A549 (cell line): ENCODE data around the gene GZMM.

Experiments
- RNF2 ChIP-seq: fragments of 200-600 bp; sonication (generic); IDR thresholded peaks from 2 replicates; pipeline ENCODE4 v1.6.1; 2016; ENCODE audit warnings: low read depth, mild to moderate bottlenecking, antibody characterized with exemption, moderate library complexity, borderline replicate concordance
- TF ChIP-seq, protein P1 (sequence below): fragments of >200 bp; sonication (Bioruptor Twin); formaldehyde crosslinking; IDR thresholded peaks from 3 replicates; pipeline ENCODE4 v1.5.1; 2016
- TF ChIP-seq, protein P2 (sequence below): IDR thresholded peaks from 2 replicates; pipeline ENCODE4 v1.6.1; 2012

DNA sequence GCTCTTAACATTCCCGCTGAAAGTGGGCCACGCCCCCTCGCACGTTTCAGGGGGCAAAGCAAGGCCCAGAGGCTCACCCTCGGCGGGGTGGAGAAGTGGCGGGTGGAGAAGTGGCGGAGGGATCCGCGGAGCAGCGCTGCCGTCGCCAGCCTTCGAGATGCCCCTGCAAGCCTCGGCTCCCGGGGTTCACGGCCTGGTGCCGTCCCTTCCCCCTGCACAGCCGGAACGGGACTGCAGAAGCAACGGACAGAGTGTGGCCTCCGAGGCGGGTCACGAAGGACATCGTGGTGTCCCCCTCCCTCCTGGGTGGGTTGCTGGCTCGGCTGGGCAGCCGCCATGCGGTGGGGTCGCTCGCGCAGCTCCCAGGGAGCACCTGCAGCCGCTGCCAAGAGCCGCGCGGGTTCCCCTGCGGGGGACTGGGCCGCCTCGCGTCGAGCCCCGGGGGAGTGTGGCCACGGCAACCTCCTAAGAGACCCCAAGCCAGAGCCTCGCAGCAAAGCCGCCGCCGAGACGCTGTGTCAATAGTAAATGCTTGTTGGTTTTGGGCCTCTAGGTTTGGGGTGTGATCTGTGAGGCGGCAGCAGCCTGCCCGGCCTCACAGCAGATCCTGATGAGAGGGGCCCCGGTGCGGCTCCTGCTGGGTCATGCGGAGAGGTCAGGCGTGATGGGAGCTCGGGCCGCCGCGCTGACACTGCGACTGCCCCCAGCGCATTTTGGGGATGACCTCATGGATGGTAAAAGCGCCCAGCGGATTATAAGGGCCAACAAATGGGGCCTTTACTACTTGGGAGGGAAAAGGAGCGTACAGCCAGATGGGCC is 31.1 kb upstream of the GZMM start:
- no peak for TF ChIP-seq RNF2
- TF ChIP-seq, protein P1, sequence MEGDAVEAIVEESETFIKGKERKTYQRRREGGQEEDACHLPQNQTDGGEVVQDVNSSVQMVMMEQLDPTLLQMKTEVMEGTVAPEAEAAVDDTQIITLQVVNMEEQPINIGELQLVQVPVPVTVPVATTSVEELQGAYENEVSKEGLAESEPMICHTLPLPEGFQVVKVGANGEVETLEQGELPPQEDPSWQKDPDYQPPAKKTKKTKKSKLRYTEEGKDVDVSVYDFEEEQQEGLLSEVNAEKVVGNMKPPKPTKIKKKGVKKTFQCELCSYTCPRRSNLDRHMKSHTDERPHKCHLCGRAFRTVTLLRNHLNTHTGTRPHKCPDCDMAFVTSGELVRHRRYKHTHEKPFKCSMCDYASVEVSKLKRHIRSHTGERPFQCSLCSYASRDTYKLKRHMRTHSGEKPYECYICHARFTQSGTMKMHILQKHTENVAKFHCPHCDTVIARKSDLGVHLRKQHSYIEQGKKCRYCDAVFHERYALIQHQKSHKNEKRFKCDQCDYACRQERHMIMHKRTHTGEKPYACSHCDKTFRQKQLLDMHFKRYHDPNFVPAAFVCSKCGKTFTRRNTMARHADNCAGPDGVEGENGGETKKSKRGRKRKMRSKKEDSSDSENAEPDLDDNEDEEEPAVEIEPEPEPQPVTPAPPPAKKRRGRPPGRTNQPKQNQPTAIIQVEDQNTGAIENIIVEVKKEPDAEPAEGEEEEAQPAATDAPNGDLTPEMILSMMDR = no peak
- TF ChIP-seq, protein P2, sequence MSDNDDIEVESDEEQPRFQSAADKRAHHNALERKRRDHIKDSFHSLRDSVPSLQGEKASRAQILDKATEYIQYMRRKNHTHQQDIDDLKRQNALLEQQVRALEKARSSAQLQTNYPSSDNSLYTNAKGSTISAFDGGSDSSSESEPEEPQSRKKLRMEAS = no peak
